Activated CD8-positive, alpha-beta memory T cell treated with anti-CD3 and anti-CD28 coated beads, Interleukin-2, amount 50 U/mL, for 24 hours (primary cell): Measurements from ENCODE around the gene RYK.
"Not testable (repeated sequence)": the region's sequence is repeated elsewhere in the genome, so short reads cannot be mapped to it uniquely, and the experiment has no call there.

ENCODE experiments used
- DNase-seq: peaks from one replicate; pipeline ENCODE4 v3.0.0-alpha.2; 2020; ENCODE audit errors: extremely low read depth

Gene RYK

GRCh38 chr3:134255404-134255803, 4.7 kb upstream of the RYK start:
- no peak for DNase-seq

GRCh38 chr3:134253475-134254226, 3.0 kb upstream of the RYK start:
- DNase-seq, result no peak

GRCh38 chr3:134252766-134253165, 2.1 kb upstream of the RYK start:
- DNase-seq, result no peak

- DNase-seq, result no peak
Observed at GRCh38 chr3:134251731-134252391, 1.2 kb upstream of the RYK start.

GRCh38 chr3:134249935-134250716, 533 bp downstream of the RYK start:
- no peak for DNase-seq

GRCh38 chr3:134249296-134249841, 1.3 kb downstream of the RYK start:
- no peak for DNase-seq

- no peak for DNase-seq
Observed at GRCh38 chr3:134244921-134245320, 5.7 kb downstream of the RYK start.

- no peak for DNase-seq
Observed at GRCh38 chr3:134242649-134243617, 7.7 kb downstream of the RYK start.

GRCh38 chr3:134239538-134239937, 11.1 kb downstream of the RYK start:
- no peak for DNase-seq

- no peak for DNase-seq
Observed at GRCh38 chr3:134237454-134238145, 13.1 kb downstream of the RYK start.

GRCh38 chr3:134236505-134237170, 14.0 kb downstream of the RYK start:
- no peak for DNase-seq

- DNase-seq, result no peak
Observed at GRCh38 chr3:134235577-134236076, 15.0 kb downstream of the RYK start.

- no peak for DNase-seq
Observed at GRCh38 chr3:134232951-134233350, 17.7 kb downstream of the RYK start.

- no peak for DNase-seq
Observed at GRCh38 chr3:134232151-134232550, 18.5 kb downstream of the RYK start.

- DNase-seq, result no peak
Observed at GRCh38 chr3:134231131-134231530, 19.5 kb downstream of the RYK start.

GRCh38 chr3:134229038-134229437, 21.6 kb downstream of the RYK start:
- no peak for DNase-seq

- no peak for DNase-seq
Observed at GRCh38 chr3:134228479-134228878, 22.2 kb downstream of the RYK start.

GRCh38 chr3:134228035-134228434, 22.6 kb downstream of the RYK start:
- no peak for DNase-seq

- DNase-seq, result not testable (repeated sequence)
Observed at GRCh38 chr3:134224796-134225156, 25.9 kb downstream of the RYK start.

GRCh38 chr3:134222835-134223234, 27.8 kb downstream of the RYK start:
- no peak for DNase-seq
